RPMI7951 (cell line): Measurements from ENCODE around the gene ALS2CL. TPM values are rescaled to one million over a fixed set of nuclear protein-coding genes. Genes with fewer than 3 reads are reported as not detected.
A peak's percentile ranks its signal among the peaks of the same experiment; 100 is the strongest.

ENCODE experiments used
- DNase-seq: peaks from one replicate; pipeline ENCODE4 v3.0.0-alpha.2; 2012; ENCODE audit warnings: low read depth
- total RNA-seq: library from RNA; depleted of rRNA; stranded (reverse); fragments of >200 nt; shearing (Covaris generic); gene quantifications from 2 replicates; pipeline ENCODE4 v1.2.3, GENCODE V29; 2014

The ALS2CL gene
- total RNA-seq, 1 experiment from 2014 or later, result 1.2 TPM

DNA sequence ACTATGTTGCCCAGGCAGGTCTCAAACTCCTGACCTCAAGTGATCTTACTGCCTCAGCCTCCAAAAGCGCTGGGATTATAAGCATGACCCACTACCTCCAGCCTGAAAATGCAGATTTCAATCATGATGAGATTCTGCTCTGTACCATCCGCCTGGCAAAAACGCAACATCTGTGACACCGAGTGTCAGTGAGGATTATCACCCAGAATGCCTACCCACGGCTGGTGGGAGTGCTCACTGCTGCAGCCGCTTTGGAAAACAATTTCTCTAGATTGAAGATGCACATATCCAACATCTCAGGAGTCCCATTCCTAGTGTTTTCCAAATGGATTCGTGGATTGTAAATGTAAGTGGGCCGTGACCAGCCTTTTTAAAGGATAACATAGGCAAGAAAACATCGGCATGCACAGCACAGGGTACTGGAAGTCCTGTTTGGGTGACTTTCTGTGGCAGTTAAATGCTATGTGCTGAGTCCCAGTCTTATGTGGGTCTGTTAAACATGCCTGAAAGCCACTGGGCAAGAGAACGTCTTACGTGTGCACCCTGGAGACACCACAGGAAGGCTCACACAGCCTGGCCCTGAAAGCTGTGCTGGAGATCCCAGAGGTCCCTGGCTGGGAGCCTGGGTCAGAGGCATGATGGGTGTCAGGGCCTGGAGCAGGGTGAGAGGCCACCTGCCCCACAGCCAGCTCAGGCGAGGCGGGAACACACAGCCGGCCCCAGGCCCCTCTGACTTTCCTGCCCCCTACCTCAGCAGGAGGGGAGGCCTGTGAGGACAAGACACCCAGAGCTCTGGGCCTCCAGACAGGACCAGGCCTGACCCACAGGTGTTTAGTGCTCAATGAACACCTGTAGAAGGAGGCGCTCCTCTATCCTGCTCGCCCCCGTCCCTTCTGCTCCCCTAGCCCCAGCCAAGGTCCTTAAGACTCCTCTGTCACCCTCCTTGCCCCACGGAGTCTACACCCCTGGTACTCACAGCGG lies 23.3 kb upstream of the ALS2CL start:
- DNase-seq, result no peak

GRCh38 chr3:46715507-46716175 lies 22.2 kb upstream of the ALS2CL start:
- DNase-seq, result no peak

DNA sequence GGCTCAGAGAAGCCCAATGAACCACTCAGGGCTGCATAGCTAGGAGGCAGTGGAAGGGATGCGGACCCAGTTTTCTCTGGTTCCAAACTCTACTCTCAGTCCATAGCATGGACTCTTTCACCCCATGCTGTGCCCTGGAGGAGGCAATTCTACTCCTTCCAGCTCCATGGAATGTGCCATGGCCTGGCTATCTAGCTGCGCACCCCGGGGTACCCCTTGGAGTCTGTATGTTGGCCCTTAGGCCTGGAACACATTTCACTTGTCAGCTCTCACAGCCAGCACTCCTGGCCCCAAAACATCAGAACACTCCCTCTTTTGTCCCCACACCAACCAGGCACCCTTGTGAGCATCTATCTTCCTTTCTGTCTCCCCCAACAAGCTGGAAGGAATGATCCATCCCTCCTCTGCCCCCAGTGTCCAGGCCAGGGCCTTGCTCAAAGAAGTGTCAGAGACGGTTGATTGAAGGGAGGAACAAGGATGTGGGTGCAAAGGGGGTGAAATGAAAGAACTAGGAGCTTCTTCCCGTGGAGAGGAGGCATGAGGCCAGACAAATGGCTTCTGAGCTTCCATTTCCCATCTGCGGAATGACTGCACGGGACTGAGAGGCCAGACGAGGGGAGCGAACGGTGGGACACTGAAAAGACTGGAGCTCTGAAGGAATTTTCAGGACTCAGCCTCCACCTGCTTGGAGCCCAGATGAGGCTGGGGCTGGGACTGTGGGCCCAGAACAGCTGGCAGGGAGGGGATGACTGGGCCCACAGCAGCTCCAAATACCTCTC lies 21.4 kb upstream of the ALS2CL start:
- no peak for DNase-seq

DNA sequence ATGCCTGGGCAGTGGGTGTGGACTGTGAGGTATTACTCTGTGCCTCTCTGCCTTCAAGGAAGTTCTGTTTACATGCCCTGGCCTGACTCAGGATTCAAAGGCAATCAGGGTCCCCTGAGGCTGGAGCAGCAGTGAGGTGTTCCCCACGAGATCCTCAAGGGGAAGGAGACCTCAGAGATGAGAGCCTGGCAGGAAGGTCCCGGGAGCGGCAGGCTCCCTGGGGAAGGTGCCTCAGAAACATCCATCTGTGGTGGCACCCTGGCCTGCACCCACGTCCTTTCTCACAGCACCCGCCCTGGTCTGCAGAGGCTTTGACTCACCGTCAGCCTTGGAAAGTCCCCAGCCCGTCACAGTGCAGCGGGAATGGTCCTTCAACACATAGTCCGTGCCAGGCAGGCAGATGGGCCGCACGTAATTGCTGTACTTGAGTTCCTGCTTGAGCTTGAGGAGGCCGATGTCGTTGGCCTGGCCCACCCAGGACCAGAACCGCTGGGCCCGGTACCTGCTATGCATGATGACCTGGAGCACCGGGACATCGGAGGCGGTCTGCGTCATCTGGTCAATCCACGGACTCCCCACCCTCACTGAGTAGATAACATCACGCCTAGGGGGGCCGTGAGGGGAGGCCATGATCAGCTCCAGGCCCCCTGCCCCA lies 20.5 kb upstream of the ALS2CL start:
- peak; percentile 41 for DNase-seq

- no peak for DNase-seq
Observed at GRCh38 chr3:46713050-46713897, 19.8 kb upstream of the ALS2CL start.

DNA sequence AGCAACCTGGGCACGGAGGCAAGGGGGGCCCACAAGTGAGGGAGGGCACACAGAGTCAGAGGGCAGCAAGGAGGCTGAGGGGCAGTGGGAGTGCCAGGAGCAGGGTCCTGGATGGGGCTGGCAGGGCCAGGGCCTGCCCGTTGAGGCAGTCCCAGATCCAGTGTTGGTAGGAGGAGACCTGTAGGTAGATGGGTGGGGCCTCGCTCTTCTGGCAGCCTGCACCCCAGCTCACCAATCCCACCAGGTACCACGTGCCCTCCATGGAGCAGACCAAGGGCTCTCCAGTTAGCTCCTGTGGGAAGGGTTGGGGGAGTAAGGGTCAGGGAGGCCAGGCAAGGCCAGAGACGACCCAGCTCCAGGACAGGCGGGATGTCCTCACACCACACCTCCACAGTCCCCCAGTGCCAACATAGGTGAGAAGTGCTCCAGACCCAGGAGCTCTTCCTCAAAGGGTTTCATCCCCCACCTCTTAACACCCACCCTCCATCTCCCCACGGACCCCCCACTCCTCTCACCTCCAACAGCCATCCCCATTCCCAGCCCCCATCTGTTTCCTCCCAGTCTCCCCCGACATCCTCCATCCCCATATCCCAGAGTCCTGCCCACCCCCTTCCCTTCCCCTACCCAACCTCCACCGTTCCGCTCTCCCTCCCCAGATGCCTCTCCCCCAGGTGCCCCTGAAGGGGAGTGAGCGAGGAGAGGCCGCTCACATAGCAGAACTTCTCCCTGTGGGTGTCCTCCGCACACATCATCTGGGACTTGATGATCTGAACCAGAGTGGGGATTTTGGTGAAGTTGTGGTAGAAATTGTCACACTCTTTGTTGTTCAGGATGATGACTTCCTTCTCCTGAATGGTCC lies 18.9 kb upstream of the ALS2CL start:
- no peak for DNase-seq

DNA sequence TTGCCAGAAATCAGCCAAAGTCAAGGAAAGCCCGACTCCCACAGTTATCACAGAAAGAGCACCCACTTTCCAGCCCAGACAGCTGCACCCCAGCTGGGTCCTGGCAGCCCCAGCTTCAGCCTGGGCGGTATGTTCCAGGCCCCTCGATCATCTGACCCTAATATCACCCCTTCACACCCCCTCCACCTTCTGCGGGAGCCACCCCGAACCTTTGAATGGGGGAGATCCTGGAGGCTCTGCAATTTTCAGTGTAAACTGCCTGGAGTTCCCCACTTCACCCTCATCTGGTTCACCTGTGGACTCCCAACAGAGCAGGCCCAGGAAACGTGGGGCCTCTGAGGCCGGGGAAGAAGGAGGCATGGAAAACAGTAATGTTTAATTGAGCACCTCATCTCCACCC lies 18.3 kb upstream of the ALS2CL start:
- DNase-seq, result no peak

GRCh38 chr3:46711305-46711704 lies 17.8 kb upstream of the ALS2CL start:
- no peak for DNase-seq

- DNase-seq, result no peak
Observed at GRCh38 chr3:46710671-46711295, 17.3 kb upstream of the ALS2CL start.

DNA sequence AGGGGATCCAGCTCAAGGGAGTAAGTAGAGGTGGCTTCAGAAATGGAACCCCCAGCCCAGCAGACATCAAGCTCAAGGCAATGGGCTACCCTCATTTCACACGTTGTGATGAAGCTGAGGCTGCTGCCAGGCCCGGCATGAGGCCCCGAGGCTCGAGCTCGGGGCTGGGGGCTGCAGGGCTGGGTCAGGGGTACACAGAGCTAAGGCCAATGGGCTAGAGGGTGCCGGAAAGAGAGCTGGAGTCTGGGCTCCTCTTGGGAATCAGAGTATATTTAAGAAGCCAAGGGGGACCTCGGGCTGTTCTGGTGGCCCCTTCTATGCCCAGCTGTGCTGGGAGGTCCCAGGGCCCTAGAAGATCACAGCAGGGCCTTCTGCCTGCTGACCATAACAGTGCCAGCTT lies 16.8 kb upstream of the ALS2CL start:
- no peak for DNase-seq

DNA sequence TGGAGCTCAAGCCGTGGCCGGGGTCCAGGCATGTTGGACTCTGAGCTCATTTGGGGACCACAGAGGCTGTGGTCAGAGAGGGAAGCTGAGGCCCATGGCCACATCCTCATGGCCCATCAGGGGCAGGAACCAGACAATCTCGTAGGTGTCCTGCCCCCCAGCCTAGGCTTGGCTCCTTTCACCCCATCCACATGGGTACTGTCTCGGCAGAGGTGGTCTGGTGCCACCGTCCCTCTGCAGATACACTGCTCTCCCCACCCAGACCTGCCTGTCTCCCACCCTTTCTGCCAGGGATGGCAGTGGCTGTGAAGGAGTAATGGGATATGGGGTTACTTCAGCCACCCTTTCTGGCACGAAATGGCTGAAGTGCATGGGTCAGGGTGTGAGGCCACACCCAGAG lies 16.2 kb upstream of the ALS2CL start:
- no peak for DNase-seq

DNA sequence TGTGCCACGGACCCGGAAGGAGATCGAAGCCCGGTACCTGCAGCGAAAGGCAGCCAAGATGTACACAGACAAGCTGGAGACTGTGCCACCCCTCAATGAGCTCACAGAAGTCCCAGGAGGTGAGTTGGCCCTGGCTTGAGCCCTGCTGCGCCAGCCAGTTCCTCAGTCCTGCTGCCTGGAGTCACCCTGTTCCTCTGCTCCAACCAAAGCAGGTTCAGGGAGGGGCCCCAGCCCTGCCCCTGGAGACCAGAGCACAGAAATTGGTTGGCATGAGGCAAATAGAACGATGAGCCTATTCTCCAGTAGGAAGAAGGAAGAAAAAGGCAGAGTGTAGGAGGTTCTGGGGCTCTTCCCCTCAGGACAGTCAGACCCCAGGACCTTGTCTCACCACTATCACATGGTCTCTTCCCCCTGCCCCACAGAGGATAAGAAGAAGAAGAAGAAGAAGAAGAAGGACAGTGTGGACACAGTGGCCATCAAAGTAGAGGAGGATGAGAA lies 15.7 kb upstream of the ALS2CL start:
- no peak for DNase-seq

DNA sequence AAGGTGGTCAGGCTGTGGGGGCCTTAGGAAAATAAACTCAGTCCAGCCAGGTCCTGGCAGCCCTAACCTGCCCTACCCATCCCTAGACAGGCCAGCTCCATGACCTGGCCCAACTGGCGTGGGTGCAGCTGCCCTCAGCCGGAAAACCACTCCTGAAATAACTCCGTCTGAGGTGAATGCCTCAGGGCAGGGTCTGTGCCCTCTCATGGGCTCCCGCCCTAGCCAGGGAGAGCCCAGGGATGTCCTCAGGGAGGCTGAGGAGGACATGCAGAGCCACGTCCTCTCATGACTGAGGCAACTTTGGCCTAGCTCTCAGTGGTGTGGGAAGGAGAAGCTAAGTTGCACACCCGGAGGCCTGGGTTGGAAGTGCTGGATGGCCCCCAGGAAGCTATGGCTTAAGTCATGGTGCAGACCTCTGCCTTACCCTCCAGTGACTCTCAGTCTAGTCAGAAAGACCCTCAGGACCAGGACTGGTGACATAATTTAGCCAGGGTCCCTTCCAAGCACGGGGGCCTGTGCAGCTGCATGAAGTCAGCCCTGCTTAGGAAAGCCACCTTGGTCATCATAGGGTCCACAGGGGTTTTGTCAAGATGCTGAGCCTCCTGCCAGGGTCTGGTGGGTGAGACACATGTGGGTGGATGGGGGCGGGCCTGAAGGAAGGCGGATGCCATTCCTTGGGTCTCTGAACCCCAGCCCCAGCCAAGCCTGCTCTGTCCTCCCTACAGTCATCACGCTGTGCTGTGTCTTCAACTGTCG lies 15.1 kb upstream of the ALS2CL start:
- DNase-seq, result peak; percentile 19

GRCh38 chr3:46707601-46708011 lies 14.1 kb upstream of the ALS2CL start:
- no peak for DNase-seq

GRCh38 chr3:46706771-46707582 lies 13.5 kb upstream of the ALS2CL start:
- DNase-seq, result no peak

GRCh38 chr3:46705751-46706552 lies 12.5 kb upstream of the ALS2CL start:
- peak; percentile 86 for DNase-seq
